H54 (cell line): ENCODE results near the gene HBEGF.

Experiments used
- DNase-seq: peaks from one replicate; pipeline ENCODE4 v3.0.0; 2011; ENCODE audit warnings: low spot score, mixed read lengths; ENCODE audit not compliant: insufficient read length
- FAIRE-seq: peaks from 3 replicates; lab custom pipeline; 2011; peaks lifted over from hg19 to GRCh38; lab: Jason Lieb, UNC
- POLR2A ChIP-seq: IDR thresholded peaks from 2 replicates; pipeline ENCODE4 v1.6.1; 2011; ENCODE audit warnings: low read depth, mild to moderate bottlenecking, low read length

Gene HBEGF

DNA sequence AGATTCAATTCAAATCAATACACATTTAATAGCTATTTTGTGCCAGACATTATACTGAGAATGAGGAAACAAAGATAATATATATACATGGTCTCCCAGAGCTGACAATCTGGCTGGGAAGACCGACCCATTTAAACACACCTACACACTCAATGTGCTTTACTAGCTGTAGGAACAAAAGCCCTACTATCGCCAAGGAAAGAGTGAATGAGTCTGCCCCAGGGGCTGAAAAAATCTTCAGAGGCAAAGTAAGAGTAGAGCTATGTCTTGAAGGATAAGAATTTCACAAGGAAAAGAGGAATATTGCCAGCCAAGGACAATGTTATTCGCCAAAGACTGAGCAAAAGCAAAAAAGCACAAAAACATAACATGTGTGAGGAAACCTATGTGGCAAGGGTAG, 50.1 kb downstream of the HBEGF start:
- FAIRE-seq (no peak), DNase-seq (no peak)
- TF ChIP-seq POLR2A = no peak

DNA sequence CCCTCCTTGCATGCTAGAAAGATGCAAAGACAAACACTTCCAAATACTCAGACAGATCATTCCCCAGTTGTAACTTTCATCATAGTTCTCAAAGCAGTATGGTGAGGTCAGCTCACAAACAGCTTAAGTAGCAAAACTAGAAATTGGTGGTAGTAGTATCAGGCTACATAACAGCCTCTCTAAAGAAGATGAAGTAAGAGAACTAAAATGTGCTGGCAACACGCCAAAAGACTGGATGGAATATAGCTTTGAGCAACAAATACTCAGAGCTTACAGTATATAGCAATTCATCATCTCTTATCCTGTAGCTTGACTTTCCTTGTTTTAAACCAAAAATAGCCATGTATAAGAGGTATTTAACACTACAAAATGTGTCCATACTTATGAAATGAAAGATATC, 51.0 kb downstream of the HBEGF start:
- no peak for TF ChIP-seq POLR2A
- FAIRE-seq = peak; percentile 99
- peak; percentile 6 for DNase-seq

DNA sequence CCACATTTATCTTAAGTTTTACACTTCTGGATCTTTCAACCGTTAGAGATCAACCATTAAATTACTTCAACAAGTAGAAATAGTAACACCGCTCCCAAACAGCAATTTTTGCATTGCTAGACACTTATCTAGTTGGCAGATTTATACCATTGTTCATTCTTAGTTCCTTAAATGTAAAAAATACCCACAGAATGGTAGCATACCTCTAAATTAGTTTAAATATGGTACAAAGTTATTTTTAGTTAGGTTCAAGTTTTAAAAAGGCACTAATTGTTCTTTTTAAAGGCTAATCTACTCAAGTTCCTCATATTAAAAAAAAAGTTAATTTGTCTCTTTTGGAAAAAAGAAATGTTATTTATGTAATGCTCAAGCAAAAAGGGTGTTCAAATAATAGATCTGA, 51.6 kb downstream of the HBEGF start:
- peak; percentile 78 for FAIRE-seq
- no peak for DNase-seq

DNA sequence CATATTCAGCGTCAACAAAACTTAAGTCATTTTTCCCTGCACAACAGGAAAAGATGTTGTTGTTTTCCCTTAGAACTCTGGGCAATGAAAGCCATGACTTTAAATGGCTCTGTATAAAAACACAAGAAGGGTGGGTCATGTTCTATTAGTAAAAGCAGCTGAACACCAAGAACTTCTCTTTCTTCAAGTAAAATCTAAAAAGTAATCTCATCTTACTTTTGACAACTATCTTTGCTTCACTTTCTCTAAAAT, 52.6 kb downstream of the HBEGF start:
- no peak for TF ChIP-seq POLR2A
- peak; percentile 88 for FAIRE-seq

More for the DNA sequence above, 51.6 kb downstream of the HBEGF start:
- TF ChIP-seq POLR2A = no peak

DNA sequence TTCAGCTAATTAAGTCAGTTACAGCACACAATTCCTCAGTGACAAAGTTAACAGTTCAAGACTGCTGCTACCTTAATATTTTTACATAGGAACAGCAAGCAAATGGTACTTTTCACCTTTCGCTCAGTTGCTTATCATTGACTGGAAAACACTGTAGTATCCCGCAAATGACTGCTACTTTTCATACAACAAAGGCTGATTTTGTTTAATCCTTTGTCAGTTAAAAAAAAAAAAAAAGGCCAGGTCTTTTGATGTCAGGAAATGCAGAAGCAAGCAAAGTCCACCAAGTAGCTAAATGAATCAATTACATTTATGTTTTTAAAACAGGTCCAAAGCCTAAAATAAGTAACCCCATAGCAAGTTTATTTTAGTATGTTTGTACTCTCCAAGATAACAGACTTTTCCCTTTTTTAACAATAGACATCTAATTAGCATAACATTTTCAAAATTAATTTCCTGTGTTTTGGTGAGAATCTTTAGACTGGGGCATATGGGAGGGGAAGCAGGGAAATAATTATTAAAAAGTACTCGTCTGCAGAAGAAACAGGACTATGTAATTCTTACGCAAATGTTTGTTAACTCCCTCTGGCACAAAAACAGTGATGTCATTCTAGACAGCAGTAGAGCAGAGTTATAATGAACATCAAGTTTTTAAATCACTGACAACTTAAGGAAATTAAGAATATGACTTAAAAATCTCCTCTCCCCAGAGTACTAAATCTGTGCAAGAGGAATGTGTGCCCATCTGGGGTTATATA, 53.1 kb downstream of the HBEGF start:
- no peak for TF ChIP-seq POLR2A
- DNase-seq (no peak), FAIRE-seq (peak; percentile 23)

More for the DNA sequence above, 52.6 kb downstream of the HBEGF start:
- no peak for DNase-seq

DNA sequence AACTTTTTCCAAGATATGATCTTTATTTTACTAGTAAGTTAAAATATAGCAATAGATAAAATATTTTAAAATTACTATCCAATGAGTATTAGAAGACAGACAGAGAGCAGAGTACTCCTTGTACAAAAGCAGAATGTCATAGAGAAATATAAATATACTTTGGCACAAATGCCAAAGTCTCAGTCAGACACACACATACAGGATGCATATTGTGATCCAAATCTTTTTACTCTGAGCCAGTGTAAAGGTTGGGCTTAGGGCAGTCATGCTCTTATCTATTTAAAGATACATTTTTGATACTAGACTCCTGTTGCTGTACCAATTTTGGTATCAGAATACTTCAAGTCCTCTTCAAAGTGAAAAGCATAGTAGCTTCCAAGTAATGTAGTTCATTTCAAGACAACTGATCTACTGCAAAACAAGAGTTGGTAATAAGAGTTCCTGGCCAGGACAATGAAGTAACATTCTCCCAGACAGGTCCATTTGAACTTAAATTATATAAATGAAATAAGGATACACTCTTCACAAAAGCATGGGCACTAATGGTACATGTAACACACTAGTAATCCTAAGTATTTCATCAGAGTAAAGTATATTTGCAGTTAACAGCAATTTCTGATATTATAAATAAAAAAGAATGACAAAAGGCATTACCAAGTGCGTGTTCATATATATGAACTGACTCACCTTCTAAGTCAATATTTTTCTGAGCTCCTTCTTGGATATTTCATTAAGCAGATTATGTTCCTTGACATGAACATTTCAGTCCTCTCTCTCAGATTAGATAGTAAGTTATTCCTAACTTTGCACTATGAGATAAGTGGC, 54.0 kb downstream of the HBEGF start:
- DNase-seq = no peak

DNA sequence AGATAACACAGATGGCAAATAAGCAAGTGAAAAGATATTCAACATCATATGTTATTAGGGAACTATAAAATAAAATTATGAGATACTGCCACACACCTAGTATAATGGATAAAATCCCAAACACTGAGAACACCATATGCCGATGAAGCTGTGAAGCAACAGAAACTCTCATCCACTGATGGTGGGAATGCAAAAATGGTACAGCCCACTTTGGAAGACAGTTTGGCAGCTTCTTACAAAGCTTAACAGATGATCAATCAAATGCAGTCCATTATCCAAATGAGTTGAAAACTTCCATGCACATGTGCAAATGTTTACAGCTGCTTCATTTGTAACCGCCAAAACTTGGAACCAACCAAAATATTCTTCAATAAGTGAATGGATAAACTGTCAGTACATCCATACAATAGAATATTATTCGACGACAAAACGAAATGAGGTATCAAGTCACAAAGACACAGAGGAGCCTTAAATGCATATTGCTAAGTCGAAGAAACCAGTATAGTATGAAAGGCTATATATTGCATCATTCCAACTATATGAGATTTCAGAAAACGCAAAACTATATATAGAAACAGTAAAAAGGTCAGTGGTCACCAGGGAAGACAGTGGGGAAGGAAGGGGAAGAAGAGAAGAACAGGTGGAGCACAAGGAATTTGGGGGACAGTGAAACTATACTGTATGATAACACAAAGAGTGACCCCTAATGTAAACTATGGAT, 58.4 kb downstream of the HBEGF start:
- FAIRE-seq (no peak), DNase-seq (no peak)
- no peak for TF ChIP-seq POLR2A

More for the DNA sequence above, 54.0 kb downstream of the HBEGF start:
- FAIRE-seq = peak; percentile 77
- no peak for TF ChIP-seq POLR2A

DNA sequence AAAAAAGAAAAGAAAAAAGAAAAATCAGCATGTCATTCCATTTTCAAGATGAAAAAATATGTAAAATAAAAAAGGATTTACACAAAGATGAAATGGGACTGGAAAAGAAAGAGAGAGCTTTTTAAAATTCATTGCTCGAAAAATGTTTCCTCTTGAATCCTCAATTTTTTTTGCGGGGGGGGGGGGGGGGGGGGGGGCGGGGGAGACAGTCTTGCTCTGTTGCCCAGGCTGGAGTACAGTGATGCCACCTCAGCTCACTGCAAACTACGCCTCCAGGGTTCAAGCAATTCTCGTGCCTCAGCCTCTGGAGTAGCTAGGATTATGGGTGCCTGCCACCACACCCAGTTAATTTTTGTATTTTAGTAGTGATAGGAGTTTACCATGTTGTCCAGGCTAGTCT, 60.0 kb downstream of the HBEGF start:
- FAIRE-seq (no peak), DNase-seq (no peak)
- no peak for TF ChIP-seq POLR2A

DNA sequence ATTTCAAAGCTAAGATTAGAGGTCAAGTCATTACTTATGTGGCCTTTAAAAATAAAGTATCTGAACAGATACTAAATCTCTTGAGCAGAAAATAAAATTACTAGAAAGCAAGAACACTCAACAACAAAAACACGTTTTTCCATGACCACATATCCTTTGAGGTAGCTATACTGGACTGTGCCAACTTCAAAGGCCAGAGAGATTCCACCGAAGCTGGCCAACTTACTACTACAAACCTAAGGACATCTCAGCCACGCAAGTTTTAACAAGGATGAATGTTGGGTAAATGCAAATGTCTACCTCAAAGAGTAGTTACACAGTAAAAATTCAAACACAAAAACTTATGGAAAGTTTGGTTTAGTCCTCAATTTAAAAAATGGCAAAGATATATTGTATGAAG, 62.4 kb downstream of the HBEGF start:
- DNase-seq (no peak), FAIRE-seq (peak; percentile 27)
- no peak for TF ChIP-seq POLR2A
